ENCODE results near the gene ZNF148. TPM values are rescaled to one million over a fixed set of nuclear protein-coding genes. Genes with fewer than 3 reads are reported as not detected.

Gene ZNF148
- total RNA-seq, 1 donor = 40.1 TPM

DNA sequence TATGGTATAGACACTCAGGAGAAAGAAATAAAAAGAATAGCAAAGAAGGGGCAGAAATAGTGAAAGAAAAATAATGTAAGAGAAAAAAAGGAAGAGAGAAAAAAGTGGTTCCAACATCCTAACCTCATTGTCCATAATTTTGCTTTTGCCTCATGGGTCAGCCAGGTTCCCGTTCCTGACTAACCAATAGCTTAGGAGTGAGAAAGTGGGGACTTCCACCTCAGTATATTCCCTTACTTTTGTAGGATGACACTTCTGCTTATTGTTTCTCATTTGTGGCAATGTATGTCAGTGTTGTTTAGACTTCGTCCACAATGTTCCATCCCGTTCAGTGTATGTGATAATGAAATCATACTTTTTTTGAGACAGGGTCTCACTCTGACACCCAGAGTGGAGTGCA is 153.3 kb downstream of the ZNF148 start:
- TF ChIP-seq, protein P1, sequence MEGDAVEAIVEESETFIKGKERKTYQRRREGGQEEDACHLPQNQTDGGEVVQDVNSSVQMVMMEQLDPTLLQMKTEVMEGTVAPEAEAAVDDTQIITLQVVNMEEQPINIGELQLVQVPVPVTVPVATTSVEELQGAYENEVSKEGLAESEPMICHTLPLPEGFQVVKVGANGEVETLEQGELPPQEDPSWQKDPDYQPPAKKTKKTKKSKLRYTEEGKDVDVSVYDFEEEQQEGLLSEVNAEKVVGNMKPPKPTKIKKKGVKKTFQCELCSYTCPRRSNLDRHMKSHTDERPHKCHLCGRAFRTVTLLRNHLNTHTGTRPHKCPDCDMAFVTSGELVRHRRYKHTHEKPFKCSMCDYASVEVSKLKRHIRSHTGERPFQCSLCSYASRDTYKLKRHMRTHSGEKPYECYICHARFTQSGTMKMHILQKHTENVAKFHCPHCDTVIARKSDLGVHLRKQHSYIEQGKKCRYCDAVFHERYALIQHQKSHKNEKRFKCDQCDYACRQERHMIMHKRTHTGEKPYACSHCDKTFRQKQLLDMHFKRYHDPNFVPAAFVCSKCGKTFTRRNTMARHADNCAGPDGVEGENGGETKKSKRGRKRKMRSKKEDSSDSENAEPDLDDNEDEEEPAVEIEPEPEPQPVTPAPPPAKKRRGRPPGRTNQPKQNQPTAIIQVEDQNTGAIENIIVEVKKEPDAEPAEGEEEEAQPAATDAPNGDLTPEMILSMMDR (IDR thresholded peaks at IDR 0.05; ENCODE audit: insufficient read depth, low read length) = no peak
- no peak overlapping the region for H3K4me3 ChIP-seq (ENCODE audit: low read depth, low read length)
- DNase-seq (ENCODE audit: low read depth) = no peak

DNA sequence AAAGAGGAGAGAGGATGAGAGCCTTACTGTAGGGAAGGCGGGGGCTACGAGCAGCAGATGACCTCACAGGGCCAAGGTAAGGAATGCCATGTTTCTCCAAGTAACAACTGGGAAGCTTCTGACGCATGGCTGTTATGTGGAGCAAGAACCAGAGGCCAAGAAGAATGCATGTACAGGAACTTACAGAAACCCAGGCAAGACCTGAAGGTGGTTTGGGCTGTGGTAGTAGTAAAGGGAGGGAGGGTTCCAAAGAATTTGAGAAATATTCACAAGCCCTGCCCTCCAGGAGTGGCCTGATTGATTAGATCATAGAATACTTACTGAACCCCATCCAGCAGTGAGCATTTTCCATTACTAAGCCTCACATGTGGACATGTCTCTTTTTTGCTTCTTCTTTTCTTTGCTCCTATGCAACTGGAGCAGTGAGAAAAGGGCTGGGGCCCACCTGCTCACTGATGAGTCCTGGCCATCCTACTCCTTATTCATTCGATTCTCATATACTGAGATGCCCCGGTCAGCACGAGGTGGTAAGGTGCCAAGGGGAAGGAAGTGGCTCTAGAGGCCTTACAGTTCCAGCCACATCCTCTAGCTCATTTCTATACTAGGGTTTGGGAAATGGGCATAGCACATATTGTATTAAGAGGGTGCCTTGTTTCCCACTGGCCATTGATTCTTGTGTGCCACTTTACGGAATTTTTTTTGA is 154.2 kb downstream of the ZNF148 start:
- H3K4me3 ChIP-seq (ENCODE audit: low read depth, low read length) = no peak overlapping the region
- TF ChIP-seq, protein P1 (IDR thresholded peaks at IDR 0.05; ENCODE audit: insufficient read depth, low read length) = no peak
- DNase-seq (ENCODE audit: low read depth) = peak; percentile 36

DNA sequence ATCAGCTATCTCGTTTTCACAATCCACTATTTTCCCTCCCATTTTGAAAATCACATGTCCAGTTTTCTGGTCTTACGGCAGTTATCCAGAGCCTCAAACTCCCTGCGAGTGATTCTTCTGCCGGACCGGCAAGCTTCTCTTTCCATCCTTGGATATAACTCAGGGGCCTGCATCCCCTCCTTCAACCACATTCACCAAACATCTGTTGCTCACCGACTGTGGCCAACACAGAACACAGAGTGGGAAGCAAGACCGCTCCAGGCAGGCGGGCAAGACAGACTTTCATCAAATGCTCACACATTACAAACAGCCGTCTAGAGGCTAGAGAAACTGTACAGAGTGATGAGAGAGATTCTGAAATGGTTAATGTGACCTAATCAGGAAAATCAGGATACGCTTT is 154.9 kb downstream of the ZNF148 start:
- DNase-seq (ENCODE audit: low read depth) = no peak
- H3K4me3 ChIP-seq (ENCODE audit: low read depth, low read length) = no peak overlapping the region
- TF ChIP-seq, protein P1 (IDR thresholded peaks at IDR 0.05; ENCODE audit: insufficient read depth, low read length) = no peak

DNA sequence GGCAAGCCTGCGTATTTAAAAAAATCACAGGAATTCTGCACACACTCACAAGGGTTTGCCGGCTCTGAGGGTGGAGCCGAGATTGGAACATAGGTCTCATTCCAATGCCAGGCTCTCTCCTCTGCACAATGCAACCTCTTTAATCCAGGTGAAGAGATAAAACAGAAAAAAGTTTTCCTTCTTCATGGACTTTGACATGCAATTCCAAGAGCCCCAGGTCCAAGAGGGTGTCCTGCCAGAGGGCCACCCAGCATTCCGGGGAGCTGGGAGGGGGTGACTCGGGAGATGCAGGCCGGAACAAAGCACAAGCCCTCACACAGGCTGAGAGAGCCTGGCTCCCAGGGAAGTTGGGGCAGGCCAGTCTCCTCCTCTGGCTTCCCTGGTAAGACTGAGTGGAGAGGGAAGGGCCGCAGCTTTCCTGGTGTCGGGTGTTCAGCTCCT is 155.8 kb downstream of the ZNF148 start:
- TF ChIP-seq, protein P1 (IDR thresholded peaks at IDR 0.05; ENCODE audit: insufficient read depth, low read length) = no peak
- no peak for DNase-seq (ENCODE audit: low read depth)

DNA sequence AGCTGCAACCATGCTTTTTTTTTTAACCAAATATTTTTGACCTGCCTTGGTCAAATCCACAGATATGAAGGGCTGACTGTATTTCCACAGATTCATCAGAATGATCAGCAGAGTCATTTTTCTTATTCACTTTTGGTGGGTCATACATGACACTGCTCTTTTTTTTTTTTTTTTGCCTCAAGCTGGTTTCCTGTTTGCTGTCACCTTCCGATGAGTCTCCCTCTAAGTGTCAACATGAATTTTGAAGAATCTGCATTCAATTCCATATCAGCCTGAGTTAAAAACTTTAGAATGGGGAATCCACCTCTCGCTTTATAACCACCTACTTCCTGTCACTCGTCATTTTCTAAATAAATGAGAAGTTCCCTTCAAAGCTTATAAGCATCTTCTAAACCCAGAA is 160.4 kb downstream of the ZNF148 start:
- no peak overlapping the region for H3K4me3 ChIP-seq (ENCODE audit: low read depth, low read length)
- TF ChIP-seq, protein P1 (IDR thresholded peaks at IDR 0.05; ENCODE audit: insufficient read depth, low read length) = no peak
- DNase-seq (ENCODE audit: low read depth) = no peak

More for the DNA sequence above, 155.8 kb downstream of the ZNF148 start:
- no peak overlapping the region for H3K4me3 ChIP-seq (ENCODE audit: low read depth, low read length)

DNA sequence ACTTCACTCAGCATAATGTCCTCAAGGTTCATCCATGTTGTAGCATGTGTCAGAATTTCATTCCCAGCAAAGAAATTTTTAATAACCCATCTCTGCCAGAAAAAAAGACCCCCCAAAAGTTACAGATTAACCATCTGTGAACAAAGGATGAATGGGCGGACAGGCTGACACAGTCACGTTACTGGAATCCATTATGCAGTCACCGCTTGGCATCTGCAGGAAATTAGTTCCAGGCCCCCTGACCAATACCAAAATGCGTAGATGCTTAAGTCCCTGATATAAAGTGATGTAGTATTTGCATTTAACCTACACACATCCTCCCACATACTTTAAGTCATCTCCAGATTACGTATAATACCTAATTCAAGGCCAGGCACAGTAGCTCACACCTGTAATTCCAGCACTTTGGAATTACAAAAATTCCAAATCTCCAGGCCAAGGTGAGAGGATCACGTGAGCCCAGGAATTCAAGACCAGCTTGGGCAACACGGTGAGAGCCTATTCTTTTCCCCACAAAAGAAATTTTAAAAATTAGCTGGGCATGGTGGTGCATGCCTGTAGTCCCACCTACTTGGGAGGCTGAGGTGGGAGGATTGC is 161.1 kb downstream of the ZNF148 start:
- H3K4me3 ChIP-seq (ENCODE audit: low read depth, low read length) = no peak overlapping the region
- DNase-seq (ENCODE audit: low read depth) = peak; percentile 51
- TF ChIP-seq, protein P1 (IDR thresholded peaks at IDR 0.05; ENCODE audit: insufficient read depth, low read length) = no peak

All from fibroblast of the aortic adventitia (primary cell).